ENCODE measurements around the gene ITGA4. TPM values are rescaled to one million over a fixed set of nuclear protein-coding genes. Genes with fewer than 3 reads are reported as not detected.

ITGA4 gene
- total RNA-seq, 1 donor from 2014 or later = 74.4 TPM

GRCh38 chr2:181575024-181575649, 118.0 kb downstream of the ITGA4 start:
- no peak overlapping the region for H3K27ac Mint-ChIP-seq (ENCODE audit: unreplicated experiment)
- no peak for DNase-seq (ENCODE audit: low read depth, low spot score)
- H3K9me3 Mint-ChIP-seq = no peaks in the 10 kb centered on the region
- H3K36me3 Mint-ChIP-seq (ENCODE audit: low read depth) = no peaks in the 10 kb centered on the region
- no peak for TF ChIP-seq CTCF (conservative IDR thresholded peaks at IDR 0.05)
- peaks cover 32% of the 10 kb centered on the region for H3K4me1 Mint-ChIP-seq
- H3K4me3 Mint-ChIP-seq = no peak overlapping the region
- peaks cover 2% of the 10 kb centered on the region for H3K27me3 Mint-ChIP-seq (ENCODE audit: low read depth)

- DNase-seq (ENCODE audit: low read depth, low spot score) = no peak
- TF ChIP-seq CTCF (conservative IDR thresholded peaks at IDR 0.05) = no peak
- Mint-ChIP-seq H3K27me3 (ENCODE audit: low read depth) (peaks cover 2% of the 10 kb centered on the region), H3K27ac (ENCODE audit: unreplicated experiment) (no peak overlapping the region), H3K4me3 (no peak overlapping the region), H3K4me1 (peaks cover 32% of the 10 kb centered on the region), H3K9me3 (no peaks in the 10 kb centered on the region), H3K36me3 (ENCODE audit: low read depth) (no peaks in the 10 kb centered on the region)
These were observed 118.5 kb downstream of the ITGA4 start for GRCh38 chr2:181575650-181576025.

DNA sequence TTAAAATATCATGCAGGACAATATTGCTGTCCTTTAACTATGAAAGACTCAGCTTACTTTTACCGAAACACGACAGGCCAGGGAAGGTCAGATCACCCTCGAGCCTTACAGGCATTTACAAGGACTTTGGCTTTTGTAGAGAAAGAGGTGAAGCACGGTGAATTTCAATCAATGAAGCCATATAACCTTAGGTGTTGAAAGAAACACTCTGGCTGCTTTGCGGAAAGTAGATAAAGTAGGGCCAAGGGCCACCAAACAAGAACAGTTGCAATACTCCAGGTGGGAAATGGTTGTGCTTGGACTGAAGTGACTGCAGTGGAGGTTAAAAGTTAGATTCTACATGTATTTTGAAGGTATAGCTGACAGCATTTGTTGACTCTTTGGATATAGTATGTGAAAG, 119.2 kb downstream of the ITGA4 start:
- no peaks in the 10 kb centered on the region for H3K36me3 Mint-ChIP-seq (ENCODE audit: low read depth)
- no peak overlapping the region for H3K27ac Mint-ChIP-seq (ENCODE audit: unreplicated experiment)
- no peak for TF ChIP-seq CTCF (conservative IDR thresholded peaks at IDR 0.05)
- no peak overlapping the region for H3K4me3 Mint-ChIP-seq
- no peaks in the 10 kb centered on the region for H3K9me3 Mint-ChIP-seq
- no peak for DNase-seq (ENCODE audit: low read depth, low spot score)
- peaks cover 9% of the 10 kb centered on the region for H3K27me3 Mint-ChIP-seq (ENCODE audit: low read depth)
- peaks cover 31% of the 10 kb centered on the region for H3K4me1 Mint-ChIP-seq

GRCh38 chr2:181578829-181579228, 121.6 kb downstream of the ITGA4 start:
- Mint-ChIP-seq H3K27me3 (ENCODE audit: low read depth) (peaks cover 12% of the 10 kb centered on the region), H3K4me3 (no peak overlapping the region)
- TF ChIP-seq CTCF (conservative IDR thresholded peaks at IDR 0.05) = no peak

GRCh38 chr2:181581534-181581933, 124.3 kb downstream of the ITGA4 start:
- Mint-ChIP-seq H3K27ac (ENCODE audit: unreplicated experiment) (no peak overlapping the region), H3K9me3 (no peaks in the 10 kb centered on the region), H3K4me1 (peaks cover 9% of the 10 kb centered on the region), H3K4me3 (no peak overlapping the region), H3K27me3 (ENCODE audit: low read depth) (peaks cover 30% of the 10 kb centered on the region), H3K36me3 (ENCODE audit: low read depth) (no peaks in the 10 kb centered on the region)
- TF ChIP-seq CTCF (conservative IDR thresholded peaks at IDR 0.05) = peak; percentile 37
- no peak for DNase-seq (ENCODE audit: low read depth, low spot score)

More at GRCh38 chr2:181578829-181579228, 121.6 kb downstream of the ITGA4 start:
- DNase-seq (ENCODE audit: low read depth, low spot score) = no peak
- no peaks in the 10 kb centered on the region for H3K36me3 Mint-ChIP-seq (ENCODE audit: low read depth)
- no peak overlapping the region for H3K27ac Mint-ChIP-seq (ENCODE audit: unreplicated experiment)
- no peaks in the 10 kb centered on the region for H3K9me3 Mint-ChIP-seq
- peaks cover 7% of the 10 kb centered on the region for H3K4me1 Mint-ChIP-seq

Measured in neural crest cell (in vitro differentiated cells).